Lung (tissue), 12 donors: ENCODE results near the gene C1orf105. TPM values are rescaled to one million over a fixed set of nuclear protein-coding genes. Genes with fewer than 3 reads are reported as not detected.
A peak's percentile ranks its signal among the peaks of the same experiment; 100 is the strongest.

ENCODE experiments used
- ATAC-seq: fragments of 200-7000 bp; cut with Tn5 transposase; one replicate; pipeline ENCODE4 v1.9.1; 2020; ENCODE audit warnings: moderate number of reproducible peaks; ENCODE audit not compliant: insufficient read depth, low FRiP score
- DNase-seq, 3 donors: peaks; one replicate each; pipeline ENCODE4 v3.0.0-alpha.2; 2013 to 2017
- H3K27ac ChIP-seq, 2 donors: one replicate each; pipeline ENCODE4 v1.5.1; 2013; ENCODE audit warnings: mild to moderate bottlenecking in 2 of 2, moderate library complexity in 2 of 2, control low read depth in 1 of 2, inconsistent platforms in 1 of 2, low read depth in 1 of 2, low read length in 1 of 2
- H3K27me3 ChIP-seq, 3 donors: one replicate each; pipeline ENCODE4 v1.5.1; 2013; ENCODE audit warnings: low read length in 2 of 3; ENCODE audit not compliant: control insufficient read depth in 3 of 3, insufficient read depth in 3 of 3
- H3K36me3 ChIP-seq, 4 donors: one replicate each; pipeline ENCODE4 v1.5.1; 2013; ENCODE audit warnings: low read length in 4 of 4, mild to moderate bottlenecking in 1 of 4, moderate library complexity in 1 of 4; ENCODE audit not compliant: control insufficient read depth in 4 of 4, insufficient read depth in 4 of 4
- H3K4me1 ChIP-seq, 5 donors: one replicate each; pipeline ENCODE4 v1.5.1; 2013; ENCODE audit warnings: low read length in 5 of 5, mild to moderate bottlenecking in 2 of 5, moderate library complexity in 1 of 5; ENCODE audit not compliant: control insufficient read depth in 5 of 5, insufficient read depth in 5 of 5
- H3K4me3 ChIP-seq: one replicate; pipeline ENCODE4 v1.5.1; 2013; ENCODE audit warnings: mild to moderate bottlenecking, control low read depth, moderate library complexity
- H3K9ac ChIP-seq, 2 donors: one replicate each; pipeline ENCODE4 v1.5.1; 2013; ENCODE audit warnings: low read length in 2 of 2, control low read depth in 1 of 2; ENCODE audit not compliant: insufficient read depth in 1 of 2
- H3K9me3 ChIP-seq, 4 donors: one replicate each; pipeline ENCODE4 v1.5.1; 2013; ENCODE audit warnings: low read length in 3 of 4, mild to moderate bottlenecking in 1 of 4, moderate library complexity in 1 of 4; ENCODE audit not compliant: control insufficient read depth in 4 of 4, insufficient read depth in 3 of 4
- CTCF ChIP-seq: IDR thresholded peaks from 2 replicates; pipeline ENCODE4 v1.5.1; 2012; ENCODE audit warnings: mild to moderate bottlenecking; ENCODE audit errors: control extremely low read depth, extremely low read depth
- WGBS, 2 donors: extraction: QIAGEN DNeasy Blood & Tissue Kit; methylation state at CpG; one replicate each; pipeline ENCODE4 v1.1.7; 2013; 5-methylcytosine and 5-hydroxymethylcytosine counted together
- polyA plus RNA-seq, 2 donors: library from polyadenylated mRNA; stranded (reverse); fragments of 200-250 nt; gene quantifications; one replicate each; pipeline ENCODE4 v1.2.1, GENCODE V29; 2013
- total RNA-seq, 2 donors: library from RNA; depleted of rRNA in 1 of 2; stranded (reverse); fragments of >200 nt in 1 of 2; gene quantifications; one replicate each; pipeline ENCODE4 v1.2.1, GENCODE V29; 2014 to 2021
- donor health status: control.
- donor health status: control.
- donor health status: Bipolar disorder and iron deficiency.
- donor health status: healthy.
- donor health status: DM: yes; HTN: yes; CAD: no.

Gene C1orf105
- total and polyA plus RNA-seq, 4 donors = not detected

GRCh38 chr1:172395576-172395975 is 24.9 kb upstream of the C1orf105 start:
- Histone ChIP-seq H3K4me1 (peaks cover 2 to 29% (median 8%) of the 10 kb centered on the region in 5 donors), H3K27ac (no peak overlapping the region), H3K4me3 (no peak overlapping the region), H3K36me3 (no peaks in the 10 kb centered on the region), H3K9ac (no peak overlapping the region), H3K27me3 (no peaks in the 10 kb centered on the region), H3K9me3 (no peaks in the 10 kb centered on the region)
- no peak for TF ChIP-seq CTCF
- no peak for DNase-seq
- 85 to 87% methylated on average over 3 of the region's 3 CpGs for WGBS, 2 donors
- no peak for ATAC-seq

- DNase-seq (no peak), ATAC-seq (no peak)
- TF ChIP-seq CTCF = no peak
- H3K4me1 ChIP-seq = peaks cover 2 to 44% (median 14%) of the 10 kb centered on the region in 5 donors
- no peaks in the 10 kb centered on the region for H3K9me3 ChIP-seq
- H3K27ac ChIP-seq = no peak overlapping the region
- no peaks in the 10 kb centered on the region for H3K36me3 ChIP-seq
- no peak overlapping the region for H3K9ac ChIP-seq
- 76 to 92% methylated on average over 3 of the region's 3 CpGs for WGBS, 2 donors
- no peak overlapping the region for H3K4me3 ChIP-seq
- H3K27me3 ChIP-seq = no peaks in the 10 kb centered on the region
Observed at GRCh38 chr1:172397221-172397620, 23.3 kb upstream of the C1orf105 start.

- H3K4me1 ChIP-seq = peaks cover 2 to 48% (median 14%) of the 10 kb centered on the region in 5 donors
- TF ChIP-seq CTCF = no peak
- ATAC-seq (no peak), DNase-seq (no peak)
- H3K27ac ChIP-seq = peak overlapping the region in 1 of 2 donors; percentile 70
- H3K36me3 ChIP-seq = no peaks in the 10 kb centered on the region
- no peak overlapping the region for H3K4me3 ChIP-seq
- no peaks in the 10 kb centered on the region for H3K27me3 ChIP-seq
- H3K9me3 ChIP-seq = no peaks in the 10 kb centered on the region
- WGBS, 2 donors = 92% methylated on average over 2 of the region's 2 CpGs
- H3K9ac ChIP-seq = peak overlapping the region in 1 of 2 donors; percentile 8
Observed at GRCh38 chr1:172397633-172398032, 22.9 kb upstream of the C1orf105 start.

GRCh38 chr1:172398193-172398592 is 22.3 kb upstream of the C1orf105 start:
- peak overlapping the region in 1 of 2 donors; percentile 70 for H3K27ac ChIP-seq
- H3K9me3 ChIP-seq = no peaks in the 10 kb centered on the region
- ATAC-seq (no peak), DNase-seq (peak in 2 of 3 donors; percentile 28 to 49)
- no peaks in the 10 kb centered on the region for H3K27me3 ChIP-seq
- H3K4me3 ChIP-seq = no peak overlapping the region
- TF ChIP-seq CTCF = no peak
- H3K4me1 ChIP-seq = peaks cover 2 to 49% (median 16%) of the 10 kb centered on the region in 5 donors
- 74 to 78% methylated on average over 2 of the region's 2 CpGs for WGBS, 2 donors
- H3K36me3 ChIP-seq = no peaks in the 10 kb centered on the region
- H3K9ac ChIP-seq = peak overlapping the region in 1 of 2 donors; percentile 8
